Embryonic facial prominence (tissue), 1 donor: Measurements from ENCODE around the gene ARHGAP45.
A peak's percentile ranks its signal among the peaks of the same experiment; 100 is the strongest.

ENCODE experiments used
- DNase-seq: peaks from one replicate; pipeline ENCODE4 v3.0.0-alpha.2; 2016; ENCODE audit errors: extremely low spot score

ARHGAP45 gene

GRCh38 chr19:1086613-1087012 lies 19.6 kb downstream of the ARHGAP45 start:
- no peak for DNase-seq

DNA sequence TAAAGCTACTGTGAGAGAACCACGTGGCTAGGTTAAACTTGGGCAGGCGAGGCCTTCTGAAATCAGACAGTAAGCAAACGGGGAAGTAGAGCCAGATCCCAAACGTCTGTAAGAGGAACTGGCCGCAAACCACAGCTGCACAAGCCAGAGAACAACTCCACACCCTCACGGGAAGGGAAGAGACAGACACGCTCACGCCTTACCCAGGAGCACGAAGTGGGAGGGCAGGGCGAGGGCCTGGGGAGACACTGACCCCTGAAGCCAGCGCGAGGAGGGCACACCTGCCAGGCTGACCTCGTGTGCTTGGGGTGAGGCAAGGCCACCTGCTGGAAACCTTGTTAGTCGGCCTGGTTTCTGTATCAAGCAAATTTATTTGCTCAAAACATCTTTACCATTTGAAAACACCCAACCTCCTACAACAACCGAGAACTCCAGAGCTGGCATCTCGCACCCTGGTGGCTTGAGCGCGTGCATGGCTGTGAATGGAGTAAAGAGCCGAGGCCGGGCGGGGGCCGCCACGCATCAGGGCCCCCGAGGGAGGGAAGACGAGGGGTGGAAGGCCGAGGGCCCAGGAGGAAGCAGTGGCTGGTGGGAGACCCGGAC lies 20.9 kb downstream of the ARHGAP45 start:
- no peak for DNase-seq

- DNase-seq, result no peak
These were observed 21.5 kb downstream of the ARHGAP45 start for GRCh38 chr19:1088416-1089010.

DNA sequence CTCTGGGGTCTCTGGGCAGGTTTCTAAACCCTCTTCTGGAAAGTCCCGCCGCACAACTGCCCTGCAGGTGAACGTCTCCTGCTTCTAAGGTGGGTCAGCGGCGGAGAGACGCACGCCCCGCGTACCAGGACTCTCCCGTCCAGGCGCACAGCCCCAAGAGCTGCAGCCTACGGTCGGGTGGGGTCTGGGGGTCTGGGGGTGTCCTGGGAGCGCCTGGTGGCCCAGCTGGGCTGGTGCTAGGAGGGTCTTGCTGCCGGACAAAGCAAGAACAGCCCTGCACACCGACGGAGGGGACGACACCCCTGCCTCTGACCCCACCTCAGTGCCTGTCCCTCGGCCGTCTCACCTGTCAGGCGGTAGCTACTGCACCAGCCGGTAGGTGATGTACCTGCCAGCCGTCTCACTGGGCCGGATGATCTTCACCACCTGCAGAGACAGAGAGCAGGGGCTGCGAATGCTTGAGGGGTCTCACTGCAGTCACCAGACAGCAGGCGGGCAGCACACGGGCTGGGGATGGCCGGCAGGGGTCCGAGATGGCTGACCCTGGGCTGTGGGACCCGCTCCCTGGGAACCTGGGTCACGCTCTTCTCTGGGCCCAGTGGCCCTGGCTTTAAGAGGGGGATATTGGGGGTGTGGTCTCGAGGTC lies 22.3 kb downstream of the ARHGAP45 start:
- DNase-seq, result no peak

DNA sequence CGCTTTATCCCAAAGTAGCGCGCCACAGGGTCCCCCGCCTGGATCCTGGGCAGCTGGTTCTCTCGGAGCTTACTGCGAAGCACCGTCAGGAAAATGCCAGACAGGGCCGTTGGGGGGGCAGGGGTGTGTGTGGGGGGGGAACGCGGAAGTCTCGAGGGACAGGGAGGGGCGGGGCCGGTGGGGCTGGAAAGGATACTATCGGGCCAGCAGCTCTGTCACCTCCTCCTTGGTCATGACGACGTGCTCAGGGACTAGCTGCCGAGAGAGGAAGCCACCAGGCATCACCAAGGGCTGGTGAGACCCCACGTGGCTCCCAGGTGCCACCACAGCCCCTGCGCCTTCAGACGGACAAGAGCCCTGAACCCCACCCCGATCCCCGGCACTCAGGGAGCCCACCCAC lies 22.9 kb downstream of the ARHGAP45 start:
- DNase-seq, result no peak

DNA sequence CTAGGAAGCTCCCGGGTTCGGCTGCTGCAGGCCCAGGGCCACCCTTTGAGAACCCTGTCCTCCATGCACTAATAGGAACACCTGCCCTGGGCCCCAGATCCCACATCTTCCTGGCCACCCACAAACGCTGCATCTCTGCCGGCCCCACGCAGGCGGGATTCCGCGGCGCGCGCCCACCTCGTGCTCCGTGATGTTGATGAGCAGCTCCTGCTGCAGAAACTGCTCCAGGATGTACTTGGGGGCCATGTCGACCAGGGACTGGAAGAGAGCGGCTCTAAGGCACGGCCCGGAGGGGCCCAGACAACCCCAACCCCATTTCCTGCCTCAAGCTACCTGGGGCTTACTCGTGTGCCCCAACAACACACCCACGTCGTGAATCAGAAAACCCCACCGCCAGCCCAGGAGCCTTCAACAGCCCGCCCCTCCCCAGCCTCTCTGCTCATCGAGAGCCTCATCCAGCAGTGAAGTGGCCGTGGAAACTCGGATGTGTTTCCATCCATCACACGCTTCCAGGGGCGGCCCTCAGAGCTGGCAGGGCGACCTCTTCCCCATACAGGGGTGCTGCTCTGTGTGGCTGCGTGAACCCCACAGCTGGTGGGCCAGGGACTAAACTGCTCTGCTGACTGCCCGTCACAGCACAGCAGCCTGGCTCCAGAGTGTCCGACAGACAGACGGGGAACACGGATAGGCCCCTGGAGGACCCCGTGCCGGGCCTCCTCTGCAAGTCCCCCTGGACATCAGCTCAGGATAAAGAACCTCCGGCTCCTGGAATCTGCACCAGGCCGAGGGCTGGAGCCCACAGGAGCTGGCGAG lies 24.0 kb downstream of the ARHGAP45 start:
- no peak for DNase-seq

- no peak for DNase-seq
These were observed 24.7 kb downstream of the ARHGAP45 start for GRCh38 chr19:1091544-1092175.

DNA sequence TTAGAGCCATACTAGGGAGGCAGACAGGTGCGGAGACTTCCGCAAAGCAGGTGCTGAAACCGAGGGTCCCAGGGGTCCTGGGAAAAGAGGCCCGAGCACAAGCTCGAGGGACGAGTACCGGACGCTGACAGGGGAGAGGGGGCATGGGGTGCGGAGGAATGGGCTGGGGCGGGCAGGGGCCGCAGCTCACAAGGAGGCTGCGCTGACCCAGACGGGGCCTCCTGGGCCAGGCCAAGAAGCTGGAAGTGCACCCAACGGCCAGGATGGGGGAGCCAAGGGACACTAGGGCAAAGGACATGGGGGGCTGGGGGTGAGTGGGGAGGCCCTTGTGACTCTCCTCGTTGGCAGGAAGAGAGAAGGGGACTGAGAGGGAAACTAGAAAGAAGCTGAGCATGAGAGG lies 26.4 kb downstream of the ARHGAP45 start:
- no peak for DNase-seq

- no peak for DNase-seq
These were observed 27.0 kb downstream of the ARHGAP45 start for GRCh38 chr19:1093811-1094553.

GRCh38 chr19:1094655-1094977 lies 27.6 kb downstream of the ARHGAP45 start:
- no peak for DNase-seq

- peak; percentile 97 for DNase-seq
These were observed 28.2 kb downstream of the ARHGAP45 start, which contains the start of gene POLR2E for GRCh38 chr19:1094978-1095701. TSS of gene POLR2E (minus strand) at chr19:1095375. CDS start at chr19:1095315, 60 bp downstream.

DNA sequence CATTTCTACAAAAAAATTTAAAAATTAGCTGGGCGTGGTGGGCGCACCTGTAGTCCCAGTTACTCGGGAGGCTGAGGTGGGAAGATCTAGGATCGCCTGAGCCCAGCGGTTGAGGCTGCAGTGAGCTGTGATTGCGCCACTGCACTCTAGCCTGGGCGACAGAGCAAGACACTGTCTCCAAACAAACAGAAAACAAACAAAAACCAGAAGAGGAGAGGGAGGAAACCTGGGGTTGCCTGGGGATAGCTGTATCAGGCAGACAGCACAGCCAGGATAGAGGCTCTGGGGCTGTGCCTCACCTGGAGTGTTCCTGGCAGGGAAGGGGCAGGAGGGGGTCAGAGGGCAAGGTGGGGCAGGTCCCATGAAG lies 30.8 kb downstream of the ARHGAP45 start:
- no peak for DNase-seq

DNA sequence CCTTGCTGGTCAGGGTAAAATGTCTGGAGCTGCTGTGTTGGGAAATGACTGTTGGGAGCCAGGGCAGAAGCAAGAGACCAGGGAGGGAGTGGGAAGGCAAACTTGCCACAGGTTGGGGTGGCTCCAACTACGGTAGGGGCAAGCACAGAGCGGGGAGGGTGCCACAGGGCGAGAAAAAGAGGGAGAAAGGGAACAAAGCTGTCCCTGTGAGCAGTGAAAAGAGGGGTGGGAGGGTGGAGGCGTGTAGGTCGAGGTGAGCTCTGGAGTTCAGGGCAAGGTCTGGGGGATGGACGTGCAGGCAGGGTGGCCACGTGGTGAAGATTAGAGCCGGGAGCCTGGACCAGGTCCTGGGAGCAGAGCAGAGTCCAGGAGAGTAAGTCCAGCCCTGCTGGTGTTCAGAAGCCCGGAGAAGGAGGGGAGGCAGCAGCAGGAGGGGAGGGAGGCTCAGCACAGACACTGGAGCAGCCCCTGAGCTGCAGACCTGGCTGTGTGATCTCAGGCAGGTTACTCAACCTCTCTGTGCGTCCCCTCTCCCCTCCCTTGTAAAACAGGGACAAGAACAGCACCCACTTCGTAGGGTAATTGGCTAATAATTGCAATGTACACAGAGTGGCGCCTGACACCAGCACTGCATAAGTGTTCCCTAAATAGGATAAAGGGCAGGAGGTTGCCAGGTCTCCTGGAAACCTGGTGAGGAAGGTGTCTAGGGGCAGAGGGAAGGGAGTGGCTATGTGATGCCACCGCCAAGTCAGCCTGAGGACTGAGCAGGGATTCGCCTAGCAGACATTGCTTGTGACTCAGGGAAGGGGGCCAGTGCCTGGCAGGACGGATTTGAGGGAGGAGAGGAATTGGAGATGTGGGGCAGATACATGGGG lies 31.4 kb downstream of the ARHGAP45 start:
- no peak for DNase-seq

DNA sequence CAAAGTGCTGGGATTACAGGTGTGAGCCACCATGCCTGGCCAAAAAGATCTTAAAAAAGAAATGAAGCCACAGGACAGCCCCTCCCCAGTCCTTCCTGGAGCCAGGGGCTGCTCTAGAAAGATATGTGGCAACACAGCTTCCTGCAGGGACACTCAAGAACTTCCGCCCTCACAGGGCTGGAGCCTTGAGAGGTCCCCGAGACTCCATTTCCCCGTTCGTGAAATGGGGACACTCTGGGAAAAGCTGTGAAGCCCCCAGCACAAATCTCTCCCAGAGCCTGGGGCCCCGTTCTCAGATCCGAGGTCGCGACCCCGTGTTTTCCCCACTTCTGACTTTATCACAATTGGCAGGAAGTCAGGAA lies 34.4 kb downstream of the ARHGAP45 start:
- DNase-seq, result no peak

DNA sequence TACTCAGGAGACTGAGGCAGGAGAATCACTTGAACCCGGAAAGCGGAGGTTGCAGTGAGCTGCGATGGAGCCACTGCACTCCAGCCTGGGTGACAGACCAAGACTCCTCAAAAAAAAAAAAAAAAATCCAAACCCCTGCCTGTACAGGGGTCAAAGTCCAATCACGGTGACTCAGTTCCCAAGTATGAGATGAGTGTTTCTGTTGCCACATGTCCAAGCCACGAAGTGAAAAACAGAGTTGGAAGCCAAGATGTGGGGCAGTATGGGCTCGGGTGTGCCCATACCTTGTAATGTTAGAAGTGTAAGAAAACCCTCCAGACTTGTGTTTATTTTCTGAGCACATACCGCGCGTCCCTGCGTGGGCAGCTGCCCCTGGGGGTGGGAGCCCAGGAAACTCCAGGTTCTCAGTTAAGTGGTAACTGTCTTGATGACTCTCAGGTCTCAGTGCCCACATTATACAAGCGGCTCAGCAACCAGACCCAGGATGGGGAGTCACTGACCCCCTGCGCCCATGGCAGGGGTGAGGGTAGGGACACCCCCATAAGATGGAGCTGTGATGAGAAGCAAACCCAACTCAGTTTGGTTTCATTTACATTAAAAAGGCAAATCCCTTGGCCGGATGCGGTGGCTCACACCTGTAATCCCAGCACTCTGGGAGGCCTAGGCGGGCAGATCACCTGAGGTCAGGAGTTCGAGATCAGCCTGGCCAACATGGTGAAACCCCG lies 35.6 kb downstream of the ARHGAP45 start:
- no peak for DNase-seq

DNA sequence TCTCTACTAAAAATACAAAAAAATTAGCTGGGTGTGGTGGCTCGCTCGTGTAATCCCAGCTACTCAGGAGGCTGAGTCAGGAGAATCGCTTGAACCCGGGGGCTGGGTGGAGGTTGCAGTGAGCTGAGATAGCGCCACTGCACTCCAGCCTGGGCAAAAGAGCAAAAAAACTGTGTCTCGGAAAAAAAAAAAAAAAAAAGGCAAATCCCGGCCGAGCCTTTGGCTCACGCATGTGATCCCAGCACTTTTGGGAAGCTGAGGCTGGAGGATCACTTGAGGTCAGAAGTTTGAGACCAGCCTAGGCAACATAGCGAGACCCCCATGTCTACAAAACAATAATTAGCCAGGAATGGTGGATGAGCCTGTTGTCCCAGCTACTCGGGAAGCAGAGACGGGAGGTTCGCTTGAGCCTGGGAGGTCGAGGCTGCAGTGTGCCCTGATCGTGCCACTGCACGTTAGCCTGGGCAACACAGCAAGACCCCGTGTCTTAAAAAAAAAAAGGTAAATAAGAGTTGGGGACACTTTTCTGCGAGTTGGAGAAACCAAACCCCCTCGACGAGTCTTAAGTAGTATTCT lies 36.3 kb downstream of the ARHGAP45 start:
- no peak for DNase-seq

- peak; percentile 94 for DNase-seq
These were observed 36.8 kb downstream of the ARHGAP45 start, which contains the start of gene GPX4 for GRCh38 chr19:1103708-1104310. TSS of gene GPX4 (plus strand) at chr19:1103994. CDS start at chr19:1104044, 50 bp downstream.

GRCh38 chr19:1104311-1105007 lies 37.5 kb downstream of the ARHGAP45 start:
- DNase-seq, result no peak
